GM12878 (cell line): ENCODE measurements around the gene ITSN2. TPM values are rescaled to one million over a fixed set of nuclear protein-coding genes. Genes with fewer than 3 reads are reported as not detected.

Experiments
- BHLHE40 ChIP-seq, 2 experiments: fragments of 450-650 bp in 1 of 2; IDR thresholded peaks; 2 replicates each; pipeline ENCODE4 v1.6.1; 2011 to 2017; ENCODE audit warnings: low read depth in 2 of 2, borderline replicate concordance in 1 of 2, improper control_type of control experiment in 1 of 2, low read length in 1 of 2, mild to moderate bottlenecking in 1 of 2
- EGR1 ChIP-seq, 2 experiments: IDR thresholded peaks; 1 replicate in 1 of 2; 2 replicates in 1 of 2; pipeline ENCODE4 v1.6.1; 2011 to 2012; ENCODE audit warnings: low read depth in 2 of 2, low read length in 2 of 2, borderline replicate concordance in 1 of 2, mild to moderate bottlenecking in 1 of 2, moderate library complexity in 1 of 2
- GATAD2B ChIP-seq: fragments of 450-650 bp; conservative IDR thresholded peaks from 2 replicates; pipeline ENCODE4 v1.6.1; 2017; ENCODE audit warnings: low read depth, mild to moderate bottlenecking, moderate library complexity
- IKZF2 ChIP-seq, 2 experiments: fragments of 450-650 bp; IDR thresholded peaks; 2 replicates each; pipeline ENCODE4 v1.6.1; 2017; ENCODE audit warnings: mild to moderate bottlenecking in 2 of 2, moderate library complexity in 2 of 2
- IRF4 ChIP-seq: IDR thresholded peaks from 2 replicates; pipeline ENCODE4 v1.6.1; 2011; ENCODE audit warnings: low read depth, low read length
- RAD21 ChIP-seq: IDR thresholded peaks from 2 replicates; pipeline ENCODE4 v1.6.1; 2011; ENCODE audit warnings: mild to moderate bottlenecking, low read depth, low read length, moderate library complexity; ENCODE audit not compliant: insufficient read depth
- SMARCA5 ChIP-seq: fragments of 450-650 bp; IDR thresholded peaks from 2 replicates; pipeline ENCODE4 v1.6.1; 2017; ENCODE audit warnings: mild to moderate bottlenecking
- SMC3 ChIP-seq: IDR thresholded peaks from 2 replicates; pipeline ENCODE4 v1.6.1; 2011; ENCODE audit warnings: low read length, improper control_type of control experiment, borderline replicate concordance
- ZNF687 ChIP-seq: fragments of 450-650 bp; IDR thresholded peaks from 2 replicates; pipeline ENCODE4 v1.6.1; 2017; ENCODE audit warnings: mild to moderate bottlenecking, moderate library complexity
- polyA plus RNA-seq, 11 experiments: library from polyadenylated mRNA; depleted of rRNA in 4 of 11; unstranded in 6 of 11; stranded (reverse) in 5 of 11; fragments of >200 nt; fragmentation: Nextera tagmentation in 4 of 11; fragmentation: Illumina TruSeq in 1 of 11; extraction: Ambion mirVana in 4 of 11; extraction: Trizol in 1 of 11; gene quantifications; 1 replicate in 1 of 11; 2 replicates in 10 of 11; pipeline versions ENCODE4 v1.2.1 to v1.2.3, GENCODE V29; 2011 to 2016; ENCODE audit warnings: inconsistent platforms in 2 of 11, missing spikeins in 2 of 11, low read depth in 1 of 11
- total RNA-seq, 4 experiments: library from RNA; depleted of rRNA in 3 of 4; stranded (reverse); fragments of >200 nt in 3 of 4; fragmentation: Illumina TruSeq in 1 of 4; extraction: Trizol in 1 of 4; gene quantifications; 2 replicates each; pipeline versions ENCODE4 v1.2.1 to v1.2.3, GENCODE V29; 2013 to 2021
- TF ChIP-seq, protein P1 (sequence below): fragments of 450-650 bp; IDR thresholded peaks from 2 replicates; pipeline ENCODE4 v1.6.1; 2017; ENCODE audit warnings: mild to moderate bottlenecking, low read depth, inconsistent platforms; ENCODE audit not compliant: poor library complexity, severe bottlenecking
- TF ChIP-seq, protein P2 (sequence below), 3 experiments: IDR thresholded peaks in 2 of 3; conservative IDR thresholded peaks in 1 of 3; 2 replicates each; pipeline ENCODE4 v1.5.1; 2011; ENCODE audit warnings: low read depth in 3 of 3, low read length in 3 of 3, mild to moderate bottlenecking in 3 of 3, control low read depth in 2 of 3, moderate library complexity in 2 of 3, inconsistent platforms in 1 of 3, mixed read lengths in 1 of 3; ENCODE audit not compliant: control insufficient read depth in 2 of 3, insufficient read depth in 1 of 3; ENCODE audit errors: extremely low read depth in 1 of 3

Gene ITSN2
- total and polyA plus RNA-seq, 10 of the 15 experiments (the other 5 are each of a cell fraction or from before 2014, with no cell fraction given), result 20.5 to 80.0 (median 54.7) TPM

GRCh38 chr2:24164416-24164973 is 195.8 kb downstream of the ITSN2 start (continued):
- TF ChIP-seq ZNF687 (no peak), SMARCA5 (peak; percentile 74), EGR1 (IDR thresholded peaks at IDR 0.05; ENCODE audit: borderline replicate concordance in 1 of 2, low read depth in 2 of 2, low read length in 2 of 2) (peak in 1 of 2 experiments; percentile 76; a peak in 2 of 3 replicates), GATAD2B (peak; percentile 57; the same call in 1 of the 2 replicates), RAD21 (peak; percentile 59), IKZF2 (IDR thresholded peaks at IDR 0.05) (peak; percentile 20 to 50; a peak in 2 of 4 replicates), IRF4 (peak; percentile 44; the same call in 1 of the 2 replicates), BHLHE40 (IDR thresholded peaks at IDR 0.05; ENCODE audit: borderline replicate concordance in 1 of 2, low read depth in 2 of 2, low read length in 1 of 2) (0 out of 4 replicates have a peak, but pooled peaks of 1 of the 2 experiments have one; percentile 29), SMC3 (peak; percentile 48; the same call in 1 of the 2 replicates)
- TF ChIP-seq, protein P1, sequence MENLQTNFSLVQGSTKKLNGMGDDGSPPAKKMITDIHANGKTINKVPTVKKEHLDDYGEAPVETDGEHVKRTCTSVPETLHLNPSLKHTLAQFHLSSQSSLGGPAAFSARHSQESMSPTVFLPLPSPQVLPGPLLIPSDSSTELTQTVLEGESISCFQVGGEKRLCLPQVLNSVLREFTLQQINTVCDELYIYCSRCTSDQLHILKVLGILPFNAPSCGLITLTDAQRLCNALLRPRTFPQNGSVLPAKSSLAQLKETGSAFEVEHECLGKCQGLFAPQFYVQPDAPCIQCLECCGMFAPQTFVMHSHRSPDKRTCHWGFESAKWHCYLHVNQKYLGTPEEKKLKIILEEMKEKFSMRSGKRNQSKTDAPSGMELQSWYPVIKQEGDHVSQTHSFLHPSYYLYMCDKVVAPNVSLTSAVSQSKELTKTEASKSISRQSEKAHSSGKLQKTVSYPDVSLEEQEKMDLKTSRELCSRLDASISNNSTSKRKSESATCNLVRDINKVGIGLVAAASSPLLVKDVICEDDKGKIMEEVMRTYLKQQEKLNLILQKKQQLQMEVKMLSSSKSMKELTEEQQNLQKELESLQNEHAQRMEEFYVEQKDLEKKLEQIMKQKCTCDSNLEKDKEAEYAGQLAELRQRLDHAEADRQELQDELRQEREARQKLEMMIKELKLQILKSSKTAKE, result peak; percentile 17
- TF ChIP-seq, protein P2, sequence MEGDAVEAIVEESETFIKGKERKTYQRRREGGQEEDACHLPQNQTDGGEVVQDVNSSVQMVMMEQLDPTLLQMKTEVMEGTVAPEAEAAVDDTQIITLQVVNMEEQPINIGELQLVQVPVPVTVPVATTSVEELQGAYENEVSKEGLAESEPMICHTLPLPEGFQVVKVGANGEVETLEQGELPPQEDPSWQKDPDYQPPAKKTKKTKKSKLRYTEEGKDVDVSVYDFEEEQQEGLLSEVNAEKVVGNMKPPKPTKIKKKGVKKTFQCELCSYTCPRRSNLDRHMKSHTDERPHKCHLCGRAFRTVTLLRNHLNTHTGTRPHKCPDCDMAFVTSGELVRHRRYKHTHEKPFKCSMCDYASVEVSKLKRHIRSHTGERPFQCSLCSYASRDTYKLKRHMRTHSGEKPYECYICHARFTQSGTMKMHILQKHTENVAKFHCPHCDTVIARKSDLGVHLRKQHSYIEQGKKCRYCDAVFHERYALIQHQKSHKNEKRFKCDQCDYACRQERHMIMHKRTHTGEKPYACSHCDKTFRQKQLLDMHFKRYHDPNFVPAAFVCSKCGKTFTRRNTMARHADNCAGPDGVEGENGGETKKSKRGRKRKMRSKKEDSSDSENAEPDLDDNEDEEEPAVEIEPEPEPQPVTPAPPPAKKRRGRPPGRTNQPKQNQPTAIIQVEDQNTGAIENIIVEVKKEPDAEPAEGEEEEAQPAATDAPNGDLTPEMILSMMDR (IDR thresholded peaks at IDR 0.05 in 2 of 3, conservative IDR thresholded peaks at IDR 0.05 in 1 of 3; ENCODE audit: control insufficient read depth in 2 of 3, extremely low read depth in 1 of 3, insufficient read depth in 1 of 3, low read depth in 3 of 3, low read length in 3 of 3), result peak; percentile 73 to 88 (median 79)
